ENCODE results near the gene TUBA4A.

The TUBA4A gene

GRCh38 chr2:219213026-219213415, 40.7 kb downstream of the TUBA4A start:
- no peak for DNase-seq (ENCODE audit: low read depth in 1 of 2, low spot score in 1 of 2)
- Histone ChIP-seq H3K27me3 (ENCODE audit: insufficient read depth, poor library complexity, severe bottlenecking) (no peaks in the 10 kb centered on the region), H3K4me3 (replicated peaks; ENCODE audit: insufficient read depth, low read length) (no peak overlapping the region), H3K27ac (replicated peaks) (no peak overlapping the region)
- no peak for TF ChIP-seq REST (IDR thresholded peaks at IDR 0.05; ENCODE audit: insufficient replicate concordance, low read depth)
- no peak for TF ChIP-seq GABPA (IDR thresholded peaks at IDR 0.05; ENCODE audit: low read depth)
- TF ChIP-seq CTCF (IDR thresholded peaks at IDR 0.05; ENCODE audit: insufficient read depth, low read length), result no peak
- TF ChIP-seq SPI1 (IDR thresholded peaks at IDR 0.05; ENCODE audit: borderline replicate concordance, low read depth), result no peak

GRCh38 chr2:219210886-219211362, 42.8 kb downstream of the TUBA4A start:
- DNase-seq (ENCODE audit: low read depth in 1 of 2, low spot score in 1 of 2), result no peak
- H3K27me3 ChIP-seq (ENCODE audit: insufficient read depth, poor library complexity, severe bottlenecking), result no peaks in the 10 kb centered on the region
- TF ChIP-seq REST (IDR thresholded peaks at IDR 0.05; ENCODE audit: insufficient replicate concordance, low read depth), result no peak
- no peak for TF ChIP-seq SPI1 (IDR thresholded peaks at IDR 0.05; ENCODE audit: borderline replicate concordance, low read depth)
- no peak for TF ChIP-seq POLR2AphosphoS5 (IDR thresholded peaks at IDR 0.05; ENCODE audit: low read depth)
- no peak for TF ChIP-seq GABPA (IDR thresholded peaks at IDR 0.05; ENCODE audit: low read depth)
- TF ChIP-seq CTCF (IDR thresholded peaks at IDR 0.05; ENCODE audit: insufficient read depth, low read length), result no peak
- H3K27ac ChIP-seq (replicated peaks), result no peak overlapping the region
- H3K4me3 ChIP-seq (replicated peaks; ENCODE audit: insufficient read depth, low read length), result no peak overlapping the region

GRCh38 chr2:219210196-219210885, 43.4 kb downstream of the TUBA4A start:
- Histone ChIP-seq H3K4me3 (replicated peaks; ENCODE audit: insufficient read depth, low read length) (no peak overlapping the region), H3K27ac (replicated peaks) (peak overlapping the region; percentile 57), H3K27me3 (ENCODE audit: insufficient read depth, poor library complexity, severe bottlenecking) (no peaks in the 10 kb centered on the region)
- no peak for DNase-seq (ENCODE audit: low read depth in 1 of 2, low spot score in 1 of 2)
- no peak for TF ChIP-seq REST (IDR thresholded peaks at IDR 0.05; ENCODE audit: insufficient replicate concordance, low read depth)
- no peak for TF ChIP-seq POLR2AphosphoS5 (IDR thresholded peaks at IDR 0.05; ENCODE audit: low read depth)
- no peak for TF ChIP-seq SPI1 (IDR thresholded peaks at IDR 0.05; ENCODE audit: borderline replicate concordance, low read depth)
- TF ChIP-seq CTCF (IDR thresholded peaks at IDR 0.05; ENCODE audit: insufficient read depth, low read length), result no peak
- TF ChIP-seq GABPA (IDR thresholded peaks at IDR 0.05; ENCODE audit: low read depth), result no peak
